ENCODE results near the gene EBF3. TPM values are rescaled to one million over a fixed set of nuclear protein-coding genes. Genes with fewer than 3 reads are reported as not detected.

EBF3 gene
- total and polyA plus RNA-seq, 9 of the 15 experiments (the other 6 are each of a cell fraction or from before 2014, with no cell fraction given): not detected

DNA sequence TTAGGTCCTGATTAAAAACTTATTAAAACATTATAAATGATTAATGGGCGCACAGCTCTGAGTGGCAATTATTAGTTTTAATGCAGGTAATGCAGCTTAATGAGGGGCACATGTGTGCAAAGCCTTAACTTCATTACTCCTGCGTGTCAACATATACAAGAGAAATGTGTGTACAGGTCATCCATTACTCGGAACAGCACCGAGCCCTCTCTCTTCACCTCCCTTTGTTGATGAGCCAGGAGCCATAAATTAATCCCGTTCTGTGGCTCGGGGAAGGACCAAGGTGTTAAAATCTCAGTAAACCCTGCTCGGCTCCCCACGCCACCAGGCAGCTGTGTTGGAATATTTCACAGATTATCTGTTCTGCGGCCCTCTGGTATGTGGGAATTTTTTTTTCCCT is 77.8 kb downstream of the EBF3 start (continued):
- TF ChIP-seq IRF2 (CRISPR knock-in tag; IDR thresholded peaks at IDR 0.05): no peak
- TF ChIP-seq ZNF76 (CRISPR knock-in tag; IDR thresholded peaks at IDR 0.05; ENCODE audit: borderline replicate concordance): no peak
- TF ChIP-seq ZNF699 (CRISPR knock-in tag; IDR thresholded peaks at IDR 0.05; ENCODE audit: insufficient replicate concordance): no peak
- TF ChIP-seq, protein P1, sequence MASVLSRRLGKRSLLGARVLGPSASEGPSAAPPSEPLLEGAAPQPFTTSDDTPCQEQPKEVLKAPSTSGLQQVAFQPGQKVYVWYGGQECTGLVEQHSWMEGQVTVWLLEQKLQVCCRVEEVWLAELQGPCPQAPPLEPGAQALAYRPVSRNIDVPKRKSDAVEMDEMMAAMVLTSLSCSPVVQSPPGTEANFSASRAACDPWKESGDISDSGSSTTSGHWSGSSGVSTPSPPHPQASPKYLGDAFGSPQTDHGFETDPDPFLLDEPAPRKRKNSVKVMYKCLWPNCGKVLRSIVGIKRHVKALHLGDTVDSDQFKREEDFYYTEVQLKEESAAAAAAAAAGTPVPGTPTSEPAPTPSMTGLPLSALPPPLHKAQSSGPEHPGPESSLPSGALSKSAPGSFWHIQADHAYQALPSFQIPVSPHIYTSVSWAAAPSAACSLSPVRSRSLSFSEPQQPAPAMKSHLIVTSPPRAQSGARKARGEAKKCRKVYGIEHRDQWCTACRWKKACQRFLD (CRISPR knock-in tag; IDR thresholded peaks at IDR 0.05): no peak

DNA sequence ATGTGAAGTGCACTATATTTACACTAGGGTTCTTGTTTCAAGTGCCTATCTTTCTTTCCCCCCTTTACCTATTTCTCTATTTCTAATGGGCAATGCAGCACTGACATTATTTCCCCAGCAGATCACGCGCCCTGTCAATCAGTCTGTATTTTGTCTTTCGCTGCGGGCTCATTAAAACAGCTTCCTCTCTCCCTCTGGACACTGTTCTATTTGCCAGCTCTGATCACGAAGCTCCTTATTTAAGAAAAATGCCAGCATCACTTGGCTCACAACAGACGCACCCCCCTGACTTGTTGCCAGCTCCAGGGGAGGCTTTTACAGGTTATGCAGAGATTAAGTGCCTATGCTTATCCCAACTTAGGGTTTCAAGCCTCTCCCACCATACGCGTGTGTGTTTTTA is 78.5 kb downstream of the EBF3 start:
- WGBS (ENCODE audit: insufficient coverage, low coverage, missing lambda C conversion rate): 2% methylated on average over 7 of the region's 8 CpGs
- no peak overlapping the region for H3K9ac ChIP-seq (ENCODE audit: insufficient read depth in 1 of 2, low read depth in 2 of 2, low read length in 2 of 2)
- no peak overlapping the region for H3K27ac ChIP-seq (ENCODE audit: extremely low read depth, low read depth, low read length)
- FAIRE-seq (no peak), ATAC-seq (no peak), DNase-seq (ENCODE audit: extremely low read depth in 1 of 4, low spot score in 3 of 4) (no peak)
- no peaks in the 10 kb centered on the region for H3K9me3 ChIP-seq (replicated peaks; ENCODE audit: control insufficient read depth, insufficient read depth, low read depth, low read length)
- no peaks in the 10 kb centered on the region for H3K4me1 ChIP-seq (replicated peaks in 1 of 2; ENCODE audit: control insufficient read depth in 2 of 2, insufficient read depth in 2 of 2, low read length in 2 of 2)
- no TSS peak for BruUV-seq (replicated peaks)
- intact Hi-C loops (cut with micrococcal nuclease): no loop called here
- no peak overlapping the region for H2AFZ ChIP-seq (ENCODE audit: low read depth, low read length)
- in situ Hi-C loops (cut with MboI): no loop called here
- H4K20me1 ChIP-seq (replicated peaks; ENCODE audit: control insufficient read depth, insufficient read depth, low read length): no peaks in the 10 kb centered on the region
- no peaks in the 10 kb centered on the region for H3K79me2 ChIP-seq (ENCODE audit: control insufficient read depth, insufficient read depth, low read length)
- H3K36me3 ChIP-seq (ENCODE audit: control insufficient read depth, insufficient read depth, low read length): no peaks in the 10 kb centered on the region
- H3K9me1 ChIP-seq (ENCODE audit: control insufficient read depth, insufficient read depth, low read length): no peaks in the 10 kb centered on the region
- no peak overlapping the region for H3K4me3 ChIP-seq
- ChIA-PET POLR2A (no interaction called here), CTCF (ENCODE audit: low intra/inter-chr PET ratio) (no interaction called here)
- peaks cover 2 to 27% of the 10 kb centered on the region in 2 experiments; a peak in 4 of 5 replicates for H3K27me3 ChIP-seq (ENCODE audit: control insufficient read depth in 2 of 2, insufficient read depth in 2 of 2, low read length in 2 of 2)
- no peak overlapping the region for H3K4me2 ChIP-seq (ENCODE audit: insufficient read depth, low read length)
- no peak for TF ChIP-seq HDAC3 (IDR thresholded peaks at IDR 0.05; ENCODE audit: borderline replicate concordance, partially characterized antibody)
- TF ChIP-seq FOXK1 (CRISPR knock-in tag; IDR thresholded peaks at IDR 0.05; ENCODE audit: borderline replicate concordance): no peak
- TF ChIP-seq BDP1 (IDR thresholded peaks at IDR 0.05; ENCODE audit: insufficient read depth, insufficient read length): no peak
- TF ChIP-seq HDAC2 (IDR thresholded peaks at IDR 0.05): no peak
- TF ChIP-seq, protein P2, sequence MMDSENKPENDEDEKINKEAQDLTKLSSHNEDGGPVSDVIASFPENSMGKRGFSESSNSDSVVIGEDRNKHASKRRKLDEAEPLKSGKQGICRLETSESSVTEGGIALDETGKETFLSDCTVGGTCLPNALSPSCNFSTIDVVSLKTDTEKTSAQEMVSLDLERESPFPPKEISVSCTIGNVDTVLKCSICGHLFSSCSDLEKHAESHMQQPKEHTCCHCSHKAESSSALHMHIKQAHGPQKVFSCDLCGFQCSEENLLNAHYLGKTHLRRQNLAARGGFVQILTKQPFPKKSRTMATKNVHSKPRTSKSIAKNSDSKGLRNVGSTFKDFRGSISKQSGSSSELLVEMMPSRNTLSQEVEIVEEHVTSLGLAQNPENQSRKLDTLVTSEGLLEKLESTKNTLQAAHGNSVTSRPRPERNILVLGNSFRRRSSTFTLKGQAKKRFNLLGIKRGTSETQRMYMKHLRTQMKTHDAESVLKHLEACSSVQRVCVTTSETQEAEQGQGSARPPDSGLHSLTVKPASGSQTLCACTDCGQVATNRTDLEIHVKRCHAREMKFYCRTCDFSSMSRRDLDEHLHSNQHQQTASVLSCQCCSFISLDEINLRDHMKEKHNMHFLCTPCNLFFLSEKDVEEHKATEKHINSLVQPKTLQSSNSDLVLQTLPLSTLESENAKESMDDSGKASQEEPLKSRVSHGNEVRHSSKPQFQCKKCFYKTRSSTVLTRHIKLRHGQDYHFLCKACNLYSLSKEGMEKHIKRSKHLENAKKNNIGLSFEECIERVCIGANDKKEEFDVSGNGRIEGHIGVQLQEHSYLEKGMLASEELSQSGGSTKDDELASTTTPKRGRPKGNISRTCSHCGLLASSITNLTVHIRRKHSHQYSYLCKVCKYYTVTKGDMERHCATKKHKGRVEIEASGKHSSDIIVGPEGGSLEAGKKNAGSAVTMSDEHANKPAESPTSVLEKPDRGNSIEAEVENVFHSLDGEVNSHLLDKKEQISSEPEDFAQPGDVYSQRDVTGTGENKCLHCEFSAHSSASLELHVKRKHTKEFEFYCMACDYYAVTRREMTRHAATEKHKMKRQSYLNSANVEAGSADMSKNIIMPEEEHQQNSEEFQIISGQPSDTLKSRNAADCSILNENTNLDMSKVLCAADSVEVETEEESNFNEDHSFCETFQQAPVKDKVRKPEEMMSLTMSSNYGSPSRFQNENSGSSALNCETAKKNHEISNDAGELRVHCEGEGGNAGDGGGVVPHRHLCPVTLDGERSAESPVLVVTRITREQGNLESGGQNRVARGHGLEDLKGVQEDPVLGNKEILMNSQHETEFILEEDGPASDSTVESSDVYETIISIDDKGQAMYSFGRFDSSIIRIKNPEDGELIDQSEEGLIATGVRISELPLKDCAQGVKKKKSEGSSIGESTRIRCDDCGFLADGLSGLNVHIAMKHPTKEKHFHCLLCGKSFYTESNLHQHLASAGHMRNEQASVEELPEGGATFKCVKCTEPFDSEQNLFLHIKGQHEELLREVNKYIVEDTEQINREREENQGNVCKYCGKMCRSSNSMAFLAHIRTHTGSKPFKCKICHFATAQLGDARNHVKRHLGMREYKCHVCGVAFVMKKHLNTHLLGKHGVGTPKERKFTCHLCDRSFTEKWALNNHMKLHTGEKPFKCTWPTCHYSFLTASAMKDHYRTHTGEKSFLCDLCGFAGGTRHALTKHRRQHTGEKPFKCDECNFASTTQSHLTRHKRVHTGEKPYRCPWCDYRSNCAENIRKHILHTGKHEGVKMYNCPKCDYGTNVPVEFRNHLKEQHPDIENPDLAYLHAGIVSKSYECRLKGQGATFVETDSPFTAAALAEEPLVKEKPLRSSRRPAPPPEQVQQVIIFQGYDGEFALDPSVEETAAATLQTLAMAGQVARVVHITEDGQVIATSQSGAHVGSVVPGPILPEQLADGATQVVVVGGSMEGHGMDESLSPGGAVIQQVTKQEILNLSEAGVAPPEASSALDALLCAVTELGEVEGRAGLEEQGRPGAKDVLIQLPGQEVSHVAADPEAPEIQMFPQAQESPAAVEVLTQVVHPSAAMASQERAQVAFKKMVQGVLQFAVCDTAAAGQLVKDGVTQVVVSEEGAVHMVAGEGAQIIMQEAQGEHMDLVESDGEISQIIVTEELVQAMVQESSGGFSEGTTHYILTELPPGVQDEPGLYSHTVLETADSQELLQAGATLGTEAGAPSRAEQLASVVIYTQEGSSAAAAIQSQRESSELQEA (IDR thresholded peaks at IDR 0.05; ENCODE audit: low read depth): no peak
- no peak for TF ChIP-seq TEAD2 (tag; IDR thresholded peaks at IDR 0.05)
- no peak for TF ChIP-seq ZBTB12 (CRISPR knock-in tag; IDR thresholded peaks at IDR 0.05)
